ENCODE data around the gene ZNF334. TPM values are rescaled to one million over a fixed set of nuclear protein-coding genes. Genes with fewer than 3 reads are reported as not detected.

The ZNF334 gene
- total RNA-seq, 4 donors from 2014 or later, result 12.2 to 15.7 (median 14.2) TPM

DNA sequence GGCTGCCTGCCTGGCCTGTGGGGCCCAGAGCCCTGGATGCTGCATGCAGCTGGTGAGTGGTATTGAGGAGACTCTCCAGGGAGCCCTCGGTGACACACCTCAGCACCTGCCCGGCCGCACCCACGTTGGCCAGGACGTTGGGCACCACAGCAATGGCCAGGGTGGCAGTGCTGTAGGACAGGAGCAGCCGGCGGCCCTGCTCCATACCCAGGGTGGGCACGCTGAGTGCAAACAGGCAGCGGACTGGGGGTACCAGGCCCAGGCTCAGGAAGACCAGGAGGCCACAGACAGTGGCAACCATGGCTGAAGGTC lies 32.4 kb upstream of the ZNF334 start:
- no peaks in the 10 kb centered on the region for H3K36me3 ChIP-seq
- WGBS, 2 donors, result 100% methylated on average over 2 of the region's 9 CpGs; no CpG with 5 or more reads in 1 of the 2 donors
- no peaks in the 10 kb centered on the region for H3K4me1 ChIP-seq
- H3K4me3 ChIP-seq (replicated peaks in 1 of 3), result no peak overlapping the region
- intact Hi-C loops (cut with DNase I), result no loop called here
- H3K27ac ChIP-seq, result no peak overlapping the region
- TF ChIP-seq CTCF (IDR thresholded peaks at IDR 0.05) (no peak), POLR2A (IDR thresholded peaks at IDR 0.05) (no peak)
- no peak for DNase-seq
- no peaks in the 10 kb centered on the region for H3K27me3 ChIP-seq
- no peaks in the 10 kb centered on the region for H3K9me3 ChIP-seq

DNA sequence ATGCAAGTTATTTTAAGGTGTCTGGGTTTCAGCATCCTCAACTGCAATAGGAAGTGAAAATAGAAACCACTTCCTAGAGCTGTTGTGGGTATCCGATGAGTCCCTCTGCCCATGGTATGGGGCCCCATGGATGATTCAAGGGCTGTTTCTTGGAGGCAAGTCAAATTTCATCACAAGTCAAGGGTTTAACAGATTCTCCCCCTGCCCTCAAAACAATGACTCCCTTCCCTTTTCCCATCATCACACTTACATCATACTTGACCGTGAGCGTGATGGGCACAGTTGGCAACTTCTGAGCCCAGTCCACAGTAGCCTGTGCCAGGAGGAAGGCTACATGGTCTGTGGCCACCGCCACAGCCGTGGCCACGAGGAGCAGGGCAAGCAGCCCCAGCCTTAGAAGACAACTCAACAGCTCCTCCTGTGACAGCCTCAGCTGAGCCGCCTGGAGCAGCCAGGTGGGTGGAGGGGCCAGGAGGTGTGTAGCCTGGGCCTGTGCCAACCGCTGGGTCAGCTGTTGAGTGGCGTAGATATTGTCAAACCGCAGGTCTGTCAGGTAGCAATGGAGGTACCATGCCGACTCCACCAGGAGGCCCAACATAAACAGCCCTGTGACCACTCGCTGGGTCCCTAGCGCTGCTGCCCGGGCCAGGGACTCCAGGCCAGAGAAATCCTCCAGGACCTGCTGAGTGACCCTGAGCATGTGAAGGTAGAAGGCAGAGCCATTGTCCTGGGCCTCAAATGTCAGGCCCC lies 31.9 kb upstream of the ZNF334 start:
- no peaks in the 10 kb centered on the region for H3K9me3 ChIP-seq
- no peak overlapping the region for H3K4me3 ChIP-seq (replicated peaks in 1 of 3)
- no peak for DNase-seq
- H3K27ac ChIP-seq, result no peak overlapping the region
- 82 to 88% methylated on average over 8 to 13 of the region's 14 CpGs for WGBS, 2 donors
- H3K4me1 ChIP-seq, result no peaks in the 10 kb centered on the region
- TF ChIP-seq POLR2A (IDR thresholded peaks at IDR 0.05) (no peak), CTCF (IDR thresholded peaks at IDR 0.05) (no peak)
- intact Hi-C loops (cut with DNase I), result no loop called here
- H3K27me3 ChIP-seq, result no peaks in the 10 kb centered on the region
- H3K36me3 ChIP-seq, result no peaks in the 10 kb centered on the region

DNA sequence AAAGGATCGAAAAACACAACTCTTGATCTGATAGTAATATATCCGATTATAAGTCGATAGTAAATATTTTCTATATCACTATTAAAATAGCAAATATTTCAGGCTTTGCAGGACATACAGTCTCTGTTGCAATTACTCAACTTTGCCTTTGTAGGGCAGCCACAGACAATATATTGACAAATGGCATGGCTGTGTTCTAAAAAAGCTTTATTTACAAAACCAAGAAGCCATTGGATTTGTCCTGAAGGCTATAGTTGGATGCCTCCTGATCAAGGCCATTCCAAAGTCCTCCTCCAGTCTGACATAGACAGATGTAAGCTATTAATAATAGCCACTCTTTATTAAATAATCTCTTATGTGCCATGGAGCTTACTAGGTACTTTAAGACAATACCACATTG lies 31.2 kb upstream of the ZNF334 start:
- DNase-seq, result no peak
- intact Hi-C loops (cut with DNase I), result no loop called here

DNA sequence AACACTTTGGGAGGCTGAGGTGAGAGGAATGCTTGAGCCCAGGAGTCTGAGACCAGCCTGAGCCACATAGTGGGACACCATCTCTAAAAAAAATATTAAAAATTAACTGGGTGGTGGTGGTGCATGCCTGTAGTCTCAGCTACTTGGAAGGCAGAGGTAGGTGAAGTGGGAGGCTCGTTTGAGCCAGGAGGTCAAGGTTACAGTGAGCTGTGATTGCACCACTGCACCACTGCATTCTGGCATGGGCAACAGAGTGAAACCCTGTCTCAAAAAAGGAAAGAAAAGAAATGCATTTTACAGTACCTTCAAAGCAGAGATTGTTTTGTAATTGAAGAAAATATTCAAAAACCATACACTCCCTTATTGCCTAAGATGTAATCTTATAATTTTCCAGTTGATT lies 30.6 kb upstream of the ZNF334 start:
- H3K4me3 ChIP-seq (replicated peaks in 1 of 3), result no peak overlapping the region
- intact Hi-C loops (cut with DNase I), result no loop called here
- no peak for DNase-seq
- H3K4me1 ChIP-seq, result no peaks in the 10 kb centered on the region
- no peaks in the 10 kb centered on the region for H3K36me3 ChIP-seq
- TF ChIP-seq CTCF (IDR thresholded peaks at IDR 0.05), result no peak
- TF ChIP-seq POLR2A (IDR thresholded peaks at IDR 0.05), result no peak
- no peaks in the 10 kb centered on the region for H3K27me3 ChIP-seq
- H3K9me3 ChIP-seq, result no peaks in the 10 kb centered on the region
- H3K27ac ChIP-seq, result no peak overlapping the region
- 20 to 30% methylated on average over 1 of the region's 1 CpG for WGBS, 2 donors

More for the DNA sequence above, 31.2 kb upstream of the ZNF334 start:
- Histone ChIP-seq H3K36me3 (no peaks in the 10 kb centered on the region), H3K27ac (no peak overlapping the region), H3K27me3 (no peaks in the 10 kb centered on the region), H3K4me3 (replicated peaks in 1 of 3) (no peak overlapping the region), H3K9me3 (no peaks in the 10 kb centered on the region), H3K4me1 (no peaks in the 10 kb centered on the region)
- TF ChIP-seq CTCF (IDR thresholded peaks at IDR 0.05) (no peak), POLR2A (IDR thresholded peaks at IDR 0.05) (no peak)
- 89 to 93% methylated on average over 3 of the region's 3 CpGs for WGBS, 2 donors

- H3K36me3 ChIP-seq, result no peaks in the 10 kb centered on the region
- no peaks in the 10 kb centered on the region for H3K9me3 ChIP-seq
- no peaks in the 10 kb centered on the region for H3K27me3 ChIP-seq
- H3K4me3 ChIP-seq (replicated peaks in 1 of 3), result no peak overlapping the region
- 81 to 91% methylated on average over 4 of the region's 4 CpGs for WGBS, 2 donors
- H3K4me1 ChIP-seq, result no peaks in the 10 kb centered on the region
- no peak for TF ChIP-seq POLR2A (IDR thresholded peaks at IDR 0.05)
- TF ChIP-seq CTCF (IDR thresholded peaks at IDR 0.05), result no peak
- no peak overlapping the region for H3K27ac ChIP-seq
- no peak for DNase-seq
- intact Hi-C loops (cut with DNase I), result no loop called here
These were observed 29.7 kb upstream of the ZNF334 start for GRCh38 chr20:46543033-46543432.
